Measurements from ENCODE around the gene AXIN1.

DNA sequence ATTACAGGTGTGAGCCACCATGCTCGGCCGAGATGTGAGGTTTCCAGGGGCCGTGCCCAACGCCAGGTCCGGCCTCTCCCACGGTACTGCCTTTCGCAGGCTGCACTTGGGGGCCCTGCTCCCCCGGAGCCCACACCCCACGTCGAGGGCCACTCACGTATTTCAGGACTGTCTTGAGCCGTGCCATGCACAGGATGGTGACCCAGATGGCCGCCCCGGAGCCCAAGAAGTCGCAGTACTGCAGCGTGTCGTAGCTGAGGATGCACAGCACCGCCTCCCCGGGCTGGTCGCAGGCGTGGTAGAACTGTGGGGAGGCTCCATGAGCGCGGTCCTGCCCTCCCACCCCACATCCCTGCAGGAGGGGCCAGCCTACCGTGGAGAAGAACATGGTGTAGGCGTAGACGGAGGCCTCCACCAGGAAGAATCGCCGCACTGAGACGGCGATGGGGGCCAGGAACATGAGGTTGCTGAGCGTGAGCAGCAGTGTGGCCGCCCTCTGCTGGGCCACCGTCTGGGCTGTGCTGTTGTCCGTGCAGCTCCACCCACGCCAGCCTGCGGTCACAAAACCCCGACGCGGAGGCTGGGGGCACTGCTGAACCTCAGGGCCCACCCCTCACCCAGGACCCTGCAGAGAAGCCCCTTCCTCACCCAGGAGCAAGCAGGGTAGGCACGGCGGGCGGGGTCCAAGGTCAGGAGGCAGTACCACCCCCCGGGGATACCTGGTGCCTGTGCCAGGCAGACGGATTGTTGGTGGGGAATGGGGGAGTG is 21.5 kb upstream of the AXIN1 start:
- TF ChIP-seq CTCF (IDR thresholded peaks at IDR 0.05) (no peak), POLR2AphosphoS5 (IDR thresholded peaks at IDR 0.05) (no peak), POLR2A (IDR thresholded peaks at IDR 0.05) (no peak)

All from prostate gland (tissue), 2 donors.